Measurements from ENCODE around the gene OTUD1. TPM values are rescaled to one million over a fixed set of nuclear protein-coding genes. Genes with fewer than 3 reads are reported as not detected.

OTUD1 gene
- total RNA-seq, 1 experiment from 2014 or later: 3.8 TPM

DNA sequence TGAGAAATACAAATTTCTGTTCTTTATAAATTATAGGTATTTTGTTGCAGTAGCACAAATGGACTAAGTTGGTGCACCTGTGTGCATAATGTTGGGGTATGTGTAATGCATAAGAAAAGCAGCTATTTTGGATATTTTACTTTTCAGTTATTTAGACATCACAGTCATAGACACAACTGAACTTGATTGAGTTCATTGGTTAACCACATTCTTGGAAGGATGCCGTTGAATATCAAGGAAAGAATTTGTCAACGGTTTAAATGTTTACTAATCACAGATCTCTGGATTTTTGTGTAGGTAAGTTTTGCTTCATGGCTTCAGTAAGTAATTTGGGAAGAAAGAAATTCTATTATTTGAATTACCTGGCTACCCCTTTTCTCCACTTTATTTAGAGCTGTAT, 4.1 kb downstream of the OTUD1 start:
- H3T11ph ChIP-seq (ENCODE audit: low read length): no peak overlapping the region
- H3K23me2 ChIP-seq (ENCODE audit: insufficient read length, low read depth, low read length, poor library complexity, severe bottlenecking): peaks cover 5% of the 10 kb centered on the region
- H2BK120ac ChIP-seq (ENCODE audit: low read depth, low read length, poor library complexity, severe bottlenecking): no peak overlapping the region
- no peak overlapping the region for H3K27ac Mint-ChIP-seq
- H2AFZ ChIP-seq (ENCODE audit: low read length): no peak overlapping the region
- no peaks in the 10 kb centered on the region; a peak in 2 of 5 replicates for H3K9me3 Mint-ChIP-seq
- no peak overlapping the region for H3K4ac ChIP-seq (ENCODE audit: low read depth, low read length)
- H2AK5ac ChIP-seq (ENCODE audit: insufficient read length, low read length): no peak overlapping the region
- no peak overlapping the region for H3K23ac ChIP-seq (ENCODE audit: insufficient read length, low read depth, low read length)
- no peak overlapping the region for H4K91ac ChIP-seq (ENCODE audit: insufficient read length, low read depth, low read length)
- H3K4me1 ChIP-seq (ENCODE audit: insufficient read depth, low read length): no peaks in the 10 kb centered on the region
- no peak overlapping the region for H3K56ac ChIP-seq (ENCODE audit: insufficient read length, low read depth, low read length)
- no CpG with 5 or more reads among the region's 2 CpGs for WGBS (ENCODE audit: extremely low coverage, insufficient read length, low lambda C conversion rate)
- no peak overlapping the region for H3K18ac ChIP-seq (ENCODE audit: insufficient read length, low read depth, low read length)
- H3K9me3 ChIP-seq (ENCODE audit: control insufficient read depth, low read depth, low read length): no peaks in the 10 kb centered on the region
- peaks cover 20 to 21% of the 10 kb centered on the region in 2 experiments for H3K4me1 Mint-ChIP-seq
- no peaks in the 10 kb centered on the region for H4K20me1 ChIP-seq (ENCODE audit: control insufficient read depth, insufficient read depth, insufficient read length)
- TF ChIP-seq, protein P1, sequence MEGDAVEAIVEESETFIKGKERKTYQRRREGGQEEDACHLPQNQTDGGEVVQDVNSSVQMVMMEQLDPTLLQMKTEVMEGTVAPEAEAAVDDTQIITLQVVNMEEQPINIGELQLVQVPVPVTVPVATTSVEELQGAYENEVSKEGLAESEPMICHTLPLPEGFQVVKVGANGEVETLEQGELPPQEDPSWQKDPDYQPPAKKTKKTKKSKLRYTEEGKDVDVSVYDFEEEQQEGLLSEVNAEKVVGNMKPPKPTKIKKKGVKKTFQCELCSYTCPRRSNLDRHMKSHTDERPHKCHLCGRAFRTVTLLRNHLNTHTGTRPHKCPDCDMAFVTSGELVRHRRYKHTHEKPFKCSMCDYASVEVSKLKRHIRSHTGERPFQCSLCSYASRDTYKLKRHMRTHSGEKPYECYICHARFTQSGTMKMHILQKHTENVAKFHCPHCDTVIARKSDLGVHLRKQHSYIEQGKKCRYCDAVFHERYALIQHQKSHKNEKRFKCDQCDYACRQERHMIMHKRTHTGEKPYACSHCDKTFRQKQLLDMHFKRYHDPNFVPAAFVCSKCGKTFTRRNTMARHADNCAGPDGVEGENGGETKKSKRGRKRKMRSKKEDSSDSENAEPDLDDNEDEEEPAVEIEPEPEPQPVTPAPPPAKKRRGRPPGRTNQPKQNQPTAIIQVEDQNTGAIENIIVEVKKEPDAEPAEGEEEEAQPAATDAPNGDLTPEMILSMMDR (conservative IDR thresholded peaks at IDR 0.05): no peak
- H4K5ac ChIP-seq (ENCODE audit: insufficient read length, low read depth, low read length): no peak overlapping the region
- no peaks in the 10 kb centered on the region for H3K79me1 ChIP-seq (ENCODE audit: insufficient read depth, low read depth, low read length, poor library complexity, severe bottlenecking)
- no peak overlapping the region for H3K27ac ChIP-seq (ENCODE audit: insufficient read length, low read depth, low read length)
- DNase-seq: no peak
- H3K14ac ChIP-seq (ENCODE audit: insufficient read depth, low read length): no peak overlapping the region
- H3K79me2 ChIP-seq (ENCODE audit: insufficient read depth, low read length): no peaks in the 10 kb centered on the region
- H3K36me3 Mint-ChIP-seq (ENCODE audit: insufficient read depth in 1 of 3, low read depth in 3 of 3): peaks cover 0 to 4% (median 0%) of the 10 kb centered on the region in 3 experiments; a peak in 3 of 7 replicates
- no peak overlapping the region for H2BK5ac ChIP-seq (ENCODE audit: insufficient read length, low read length)
- no peak overlapping the region for H2BK12ac ChIP-seq (ENCODE audit: insufficient read length, low read depth, low read length)
- no peak overlapping the region for H3K4me3 Mint-ChIP-seq
- H3K27me3 ChIP-seq (ENCODE audit: insufficient read depth, low read length): no peaks in the 10 kb centered on the region
- H3K9ac ChIP-seq (ENCODE audit: extremely low read depth, insufficient read length, low read length): no peak overlapping the region
- H3K27me3 Mint-ChIP-seq (ENCODE audit: low read depth): peaks cover 15% of the 10 kb centered on the region
- H2BK15ac ChIP-seq (ENCODE audit: low read depth, low read length): no peak overlapping the region
- no peak overlapping the region for H4K8ac ChIP-seq (replicated peaks; ENCODE audit: insufficient read length, low read depth, low read length)
- H3K4me2 ChIP-seq (ENCODE audit: insufficient read depth, insufficient read length, low read length): no peak overlapping the region
- no peak overlapping the region for H2BK20ac ChIP-seq (ENCODE audit: low read depth, low read length, poor library complexity, severe bottlenecking)
